Heart right ventricle (tissue), 16 donors: Measurements from ENCODE around the gene AADACL2. TPM values are rescaled to one million over a fixed set of nuclear protein-coding genes. Genes with fewer than 3 reads are reported as not detected.
"Not testable (repeated sequence)": the region's sequence is repeated elsewhere in the genome, so short reads cannot be mapped to it uniquely, and the experiment has no call there.

ENCODE experiments used
- ATAC-seq, 8 donors: fragments of 200-7000 bp; cut with Tn5 transposase; one replicate each; pipeline ENCODE4 v1.9.1; 2020; ENCODE audit warnings: mild to moderate bottlenecking in 8 of 8, moderate library complexity in 8 of 8, moderate number of reproducible peaks in 1 of 8
- DNase-seq, 2 donors: peaks; one replicate each; pipeline ENCODE4 v3.0.0-alpha.2; 2020
- H3K27ac ChIP-seq, 10 donors: fragments of 200-600 bp; sonication (generic) in 2 of 10; one replicate each; pipeline versions ENCODE4 v1.5.0 to v1.8.0; 2020 to 2022; ENCODE audit warnings: mild to moderate bottlenecking in 3 of 10
- H3K27me3 ChIP-seq, 7 donors: fragments of 200-600 bp; one replicate each; pipeline ENCODE4 v1.8.0; 2021 to 2022; ENCODE audit warnings: mild to moderate bottlenecking in 2 of 7
- H3K36me3 ChIP-seq, 9 donors: fragments of 200-600 bp; sonication (generic) in 1 of 9; one replicate each; pipeline versions ENCODE4 v1.5.0 to v1.8.0; 2020 to 2022; ENCODE audit warnings: mild to moderate bottlenecking in 2 of 9
- H3K4me1 ChIP-seq, 9 donors: fragments of 200-600 bp; sonication (generic) in 1 of 9; one replicate each; pipeline versions ENCODE4 v1.5.0 to v1.8.0; 2020 to 2022; ENCODE audit warnings: mild to moderate bottlenecking in 4 of 9
- H3K4me3 ChIP-seq, 10 donors: fragments of 200-600 bp; sonication (generic) in 2 of 10; one replicate each; pipeline versions ENCODE4 v1.5.0 to v1.8.0; 2020 to 2022; ENCODE audit warnings: mild to moderate bottlenecking in 7 of 10, moderate library complexity in 2 of 10
- H3K9me3 ChIP-seq, 11 donors: fragments of 200-600 bp in 10 of 11; sonication (generic) in 2 of 11; one replicate each; pipeline versions ENCODE4 v1.5.0 to v1.8.0; 2013 to 2022; ENCODE audit warnings: mild to moderate bottlenecking in 2 of 11, control low read depth in 1 of 11, moderate library complexity in 1 of 11
- WGBS, 2 donors: extraction: QIAGEN DNeasy Blood & Tissue Kit; methylation state at CpG; one replicate each; pipeline ENCODE4 v1.1.7; 2013; ENCODE audit warnings: inconsistent platforms in 1 of 2; 5-methylcytosine and 5-hydroxymethylcytosine counted together
- intact Hi-C, 10 donors: fragments of 100-400 bp; cut with DNase I; formaldehyde crosslinking; loops; one replicate each; pipeline versions ENCODE4 v1.11.1 to v1.14.2; 2022
- polyA plus RNA-seq, 2 donors: library from polyadenylated mRNA; stranded (reverse); fragments of 200-250 nt; gene quantifications; one replicate each; pipeline ENCODE4 v1.2.3, GENCODE V29; 2013
- total RNA-seq, 10 donors: library from RNA; stranded (reverse); fragmentation: NEBNext Ultra II Directional in 3 of 10; extraction: Animal tissue kit (Norgen Biotek cat#: 25700) in 3 of 10; gene quantifications; one replicate each; pipeline versions ENCODE4 v1.2.1 to v1.2.4, GENCODE V29; 2021 to 2023
- TF ChIP-seq, protein P1 (sequence below), 9 donors: fragments of 200-600 bp; sonication (generic) in 2 of 9; IDR thresholded peaks; one replicate each; pipeline versions ENCODE4 v1.5.0 to v1.8.0; 2021 to 2022; ENCODE audit warnings: antibody characterized with exemption in 9 of 9, mild to moderate bottlenecking in 5 of 9, moderate library complexity in 1 of 9
- donor health status: Arrhythmogenic right ventricular cardiomyopathy.
- donor health status: ischemic (EF 13 %, LVEDD 7.1; RV severe dilation, severe dysfunction).
- donor health status: healthy with polysubstance abuse.
- donor health status: DM: no; HTN: yes; CAD: no.
- donor health status: DM: no; HTN: no; CAD: no.
- donor health status: ischemic (EF 25% LVEDD 6.9; RV normal size, moderate dysfunction).
- donor health status: ischemic (EF 25% LVEDD 5.7; RV mildly dilated, moderate dysfunction).
- donor health status: healthy.
- donor health status: DM: yes; HTN: yes; CAD: no.
- donor health status: Ischemic cardiomyopathy.
- donor health status: ischemic (EF 35%, LVEDD 5.7; RV mildly dilated, moderate dysfunction).
- donor health status: nonischemic (EF 11% LVEDD 7.7; RV severe dilation, severe dysfunction).
- donor health status: DM: yes; HTN: yes; CAD: no.
- donor health status: PGD.
- donor health status: ischemic (EF 29% LVEDD 5.4; RV normal size, mild dysfunction).
- donor health status: nonischemic (EF 23%, LVEDD 6.1; RV moderate dilation, normal function).

AADACL2 gene
- total and polyA plus RNA-seq, 12 donors: not detected

DNA sequence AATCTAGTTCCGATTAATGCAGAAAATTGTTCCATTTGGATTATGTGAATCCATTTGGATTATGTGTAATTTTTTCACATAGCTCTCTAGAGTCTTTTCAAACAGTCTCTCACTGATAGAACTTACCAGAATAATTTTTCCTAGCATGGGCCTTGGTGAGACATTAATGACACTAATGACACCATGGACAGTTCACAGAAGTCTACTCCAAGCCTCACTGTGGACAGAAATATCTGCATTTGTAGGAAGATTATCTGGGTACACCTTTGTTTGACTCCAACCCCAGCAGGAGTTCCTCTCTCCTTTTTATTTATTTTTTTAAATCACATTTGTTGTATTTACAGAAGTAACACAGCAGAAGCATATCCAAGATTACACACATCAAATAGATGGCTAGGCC is 27.9 kb downstream of the AADACL2 start:
- intact Hi-C loops: no loop called here
- Histone ChIP-seq H3K4me1 (peaks cover 0 to 11% (median 0%) of the 10 kb centered on the region in 9 donors), H3K4me3 (no peak overlapping the region), H3K27me3 (no peaks in the 10 kb centered on the region), H3K9me3 (peaks cover 0 to 6% (median 3%) of the 10 kb centered on the region in 11 donors), H3K27ac (no peak overlapping the region), H3K36me3 (no peaks in the 10 kb centered on the region)
- WGBS, 2 donors: 94% methylated on average over 1 of the region's 1 CpG
- ATAC-seq: no peak
- no peak for DNase-seq
- TF ChIP-seq, protein P1, sequence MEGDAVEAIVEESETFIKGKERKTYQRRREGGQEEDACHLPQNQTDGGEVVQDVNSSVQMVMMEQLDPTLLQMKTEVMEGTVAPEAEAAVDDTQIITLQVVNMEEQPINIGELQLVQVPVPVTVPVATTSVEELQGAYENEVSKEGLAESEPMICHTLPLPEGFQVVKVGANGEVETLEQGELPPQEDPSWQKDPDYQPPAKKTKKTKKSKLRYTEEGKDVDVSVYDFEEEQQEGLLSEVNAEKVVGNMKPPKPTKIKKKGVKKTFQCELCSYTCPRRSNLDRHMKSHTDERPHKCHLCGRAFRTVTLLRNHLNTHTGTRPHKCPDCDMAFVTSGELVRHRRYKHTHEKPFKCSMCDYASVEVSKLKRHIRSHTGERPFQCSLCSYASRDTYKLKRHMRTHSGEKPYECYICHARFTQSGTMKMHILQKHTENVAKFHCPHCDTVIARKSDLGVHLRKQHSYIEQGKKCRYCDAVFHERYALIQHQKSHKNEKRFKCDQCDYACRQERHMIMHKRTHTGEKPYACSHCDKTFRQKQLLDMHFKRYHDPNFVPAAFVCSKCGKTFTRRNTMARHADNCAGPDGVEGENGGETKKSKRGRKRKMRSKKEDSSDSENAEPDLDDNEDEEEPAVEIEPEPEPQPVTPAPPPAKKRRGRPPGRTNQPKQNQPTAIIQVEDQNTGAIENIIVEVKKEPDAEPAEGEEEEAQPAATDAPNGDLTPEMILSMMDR (IDR thresholded peaks at IDR 0.05): no peak

DNA sequence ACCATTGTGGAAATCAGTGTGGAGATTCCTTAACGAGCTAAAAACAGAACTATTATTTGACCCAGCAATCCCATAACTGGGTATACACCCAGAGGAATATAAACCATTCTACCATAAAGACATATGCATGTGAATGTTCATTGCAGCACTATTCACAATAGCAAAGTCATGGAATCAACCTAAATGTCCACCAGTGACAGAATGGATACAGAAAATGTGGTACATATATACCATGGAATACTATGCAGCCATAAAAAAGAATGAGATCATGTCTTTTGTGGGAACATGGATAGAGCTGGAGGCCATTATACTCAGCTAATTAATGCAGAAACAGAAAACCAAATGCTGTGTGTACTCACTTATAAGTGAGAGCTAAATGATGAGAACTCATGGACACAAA is 31.0 kb downstream of the AADACL2 start:
- intact Hi-C loops, H3K27ac ChIP-seq, H3K4me3 ChIP-seq, DNase-seq, H3K36me3 ChIP-seq, H3K27me3 ChIP-seq, ATAC-seq, H3K9me3 ChIP-seq: not testable (repeated sequence)
- WGBS, 2 donors: 81 to 85% methylated on average over 1 of the region's 1 CpG
- peaks cover 0 to 30% (median 5%) of the 10 kb centered on the region in 9 donors for H3K4me1 ChIP-seq

DNA sequence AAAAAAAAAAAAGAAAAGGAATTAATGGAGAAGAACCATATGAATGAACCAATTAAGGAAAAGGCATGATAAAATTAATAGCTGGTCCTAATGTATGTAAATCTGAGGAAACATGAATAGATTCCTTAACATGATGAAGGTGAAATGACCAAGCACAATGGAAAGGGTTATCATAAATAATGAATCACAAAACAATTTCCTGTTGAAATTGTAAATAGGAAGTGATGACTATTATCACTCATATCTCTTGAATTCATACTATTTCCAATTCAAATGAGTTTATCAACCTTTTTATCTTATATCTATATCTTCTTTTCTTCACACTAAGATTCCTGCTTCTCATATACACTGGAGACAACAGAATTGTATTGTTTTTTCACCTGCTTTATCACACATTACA is 32.0 kb downstream of the AADACL2 start:
- no peak overlapping the region for H3K4me3 ChIP-seq
- DNase-seq (no peak), ATAC-seq (no peak)
- H3K36me3 ChIP-seq: no peaks in the 10 kb centered on the region
- peaks cover 0 to 6% (median 3%) of the 10 kb centered on the region in 11 donors for H3K9me3 ChIP-seq
- intact Hi-C loops: no loop called here
- TF ChIP-seq, protein P1 (IDR thresholded peaks at IDR 0.05): no peak
- H3K4me1 ChIP-seq: peaks cover 0 to 40% (median 13%) of the 10 kb centered on the region in 9 donors
- H3K27me3 ChIP-seq: no peaks in the 10 kb centered on the region
- H3K27ac ChIP-seq: no peak overlapping the region

DNA sequence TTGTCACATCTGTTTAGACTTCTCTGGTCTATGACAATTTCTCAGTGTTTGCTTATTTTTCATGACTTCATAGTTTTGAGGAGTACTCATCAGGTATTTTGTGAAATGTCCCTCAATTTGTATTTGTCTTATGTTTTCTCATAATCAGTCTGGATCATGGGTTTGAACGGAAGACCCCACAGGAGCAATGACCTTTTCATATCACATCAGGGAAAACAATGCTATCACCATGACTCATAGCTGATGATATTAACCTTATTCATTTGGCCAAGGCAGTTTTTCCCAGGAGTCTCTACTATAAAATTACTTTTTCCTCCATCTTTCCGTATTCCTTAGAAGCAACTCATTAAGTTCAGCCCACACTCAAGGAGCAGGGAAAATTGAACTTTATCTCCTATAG is 32.7 kb downstream of the AADACL2 start:
- intact Hi-C loops: no loop called here
- ATAC-seq (peak in 1 of 8 donors; percentile 54), DNase-seq (no peak)
- Histone ChIP-seq H3K27me3 (no peaks in the 10 kb centered on the region), H3K36me3 (no peaks in the 10 kb centered on the region), H3K4me1 (peaks cover 2 to 47% (median 21%) of the 10 kb centered on the region in 9 donors), H3K27ac (peak overlapping the region in 2 of 10 donors; percentile 16 to 32), H3K4me3 (no peak overlapping the region), H3K9me3 (peaks cover 0 to 6% (median 3%) of the 10 kb centered on the region in 11 donors)
- TF ChIP-seq, protein P1 (IDR thresholded peaks at IDR 0.05): no peak
- WGBS, 2 donors: 63 to 79% methylated on average over 2 of the region's 2 CpGs

DNA sequence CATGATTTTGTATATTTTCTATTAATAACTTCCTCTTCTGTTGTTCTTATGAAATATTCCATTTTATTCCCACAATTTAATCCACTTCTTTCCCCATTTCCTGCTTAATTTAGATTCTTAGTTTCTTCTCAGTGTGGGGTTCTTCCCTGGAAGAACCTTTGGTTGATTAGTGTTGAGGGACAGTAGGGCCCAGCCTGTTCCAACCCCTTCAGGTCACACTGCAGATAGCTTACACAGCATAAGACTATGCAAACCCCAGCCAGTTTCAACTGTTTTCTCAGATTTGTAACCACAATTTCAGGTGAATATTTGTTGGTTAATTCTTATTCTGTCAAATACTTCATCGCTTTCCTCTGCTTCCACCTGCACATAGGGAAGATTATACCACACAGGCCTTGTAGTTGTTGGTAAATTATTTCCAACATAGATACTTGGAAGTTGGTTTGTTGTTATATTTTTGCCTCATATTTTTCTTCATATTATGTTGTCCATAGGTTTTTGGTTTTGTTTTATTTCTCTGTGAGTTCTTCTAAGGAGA is 34.7 kb downstream of the AADACL2 start:
- no peak overlapping the region for H3K4me3 ChIP-seq
- WGBS, 2 donors: 92 to 97% methylated on average over 1 of the region's 1 CpG
- H3K4me1 ChIP-seq: peaks cover 2 to 54% (median 33%) of the 10 kb centered on the region in 9 donors
- DNase-seq (no peak), ATAC-seq (no peak)
- H3K27me3 ChIP-seq: no peaks in the 10 kb centered on the region
- H3K27ac ChIP-seq: peak overlapping the region in 1 of 10 donors; percentile 80
- no peaks in the 10 kb centered on the region for H3K36me3 ChIP-seq
- TF ChIP-seq, protein P1 (IDR thresholded peaks at IDR 0.05): no peak
- intact Hi-C loops: no loop called here
- peaks cover 0 to 6% (median 3%) of the 10 kb centered on the region in 11 donors for H3K9me3 ChIP-seq
